H9 (cell line): ENCODE measurements around the gene NTRK2. TPM values are rescaled to one million over a fixed set of nuclear protein-coding genes. Genes with fewer than 3 reads are reported as not detected.

ENCODE experiments used
- DNase-seq: peaks from one replicate; pipeline ENCODE4 v3.0.0-alpha.2; 2017
- H2AFZ ChIP-seq: one replicate; pipeline ENCODE4 v1.6.1; 2013; ENCODE audit warnings: mild to moderate bottlenecking, low read length, control low read depth, moderate library complexity
- H2AK5ac ChIP-seq: 2 replicates; pipeline ENCODE4 v1.6.1; 2013; ENCODE audit warnings: low read length, control low read depth, mixed read lengths; ENCODE audit not compliant: insufficient read length
- H2BK120ac ChIP-seq: one replicate; pipeline ENCODE4 v1.6.1; 2013; ENCODE audit warnings: low read depth, mild to moderate bottlenecking, low read length, control low read depth, inconsistent platforms; ENCODE audit not compliant: poor library complexity, severe bottlenecking
- H2BK12ac ChIP-seq: 2 replicates; pipeline ENCODE4 v1.6.1; 2013; ENCODE audit warnings: low read length, control low read depth, mixed read lengths, low read depth; ENCODE audit not compliant: insufficient read length
- H2BK15ac ChIP-seq: 2 replicates; pipeline ENCODE4 v1.6.1; 2013; ENCODE audit warnings: low read depth, low read length, control low read depth
- H2BK20ac ChIP-seq: one replicate; pipeline ENCODE4 v1.6.1; 2013; ENCODE audit warnings: low read depth, mild to moderate bottlenecking, low read length, control low read depth, inconsistent platforms; ENCODE audit not compliant: poor library complexity, severe bottlenecking
- H2BK5ac ChIP-seq: 2 replicates; pipeline ENCODE4 v1.6.1; 2013; ENCODE audit warnings: low read length, control low read depth, mixed read lengths; ENCODE audit not compliant: insufficient read length
- H3K14ac ChIP-seq: 2 replicates; pipeline ENCODE4 v1.6.1; 2013; ENCODE audit warnings: low read length, control low read depth; ENCODE audit not compliant: insufficient read depth
- H3K18ac ChIP-seq: 2 replicates; pipeline ENCODE4 v1.6.1; 2013; ENCODE audit warnings: low read depth, mild to moderate bottlenecking, mixed read lengths, low read length, control low read depth; ENCODE audit not compliant: insufficient read length
- H3K23ac ChIP-seq: 2 replicates; pipeline ENCODE4 v1.6.1; 2013; ENCODE audit warnings: low read length, control low read depth, mixed read lengths, low read depth; ENCODE audit not compliant: insufficient read length
- H3K23me2 ChIP-seq: 2 replicates; pipeline ENCODE4 v1.6.1; 2013; ENCODE audit warnings: low read depth, mild to moderate bottlenecking, mixed read lengths, low read length, control low read depth; ENCODE audit not compliant: insufficient read length, poor library complexity, severe bottlenecking
- H3K27ac ChIP-seq: 2 replicates; pipeline ENCODE4 v1.5.1; 2013; ENCODE audit warnings: low read length, control low read depth, mixed read lengths, low read depth; ENCODE audit not compliant: insufficient read length
- H3K27me3 ChIP-seq: 2 replicates; pipeline ENCODE4 v1.6.1; 2013; ENCODE audit warnings: low read length, control low read depth, inconsistent platforms; ENCODE audit not compliant: insufficient read depth
- H3K4ac ChIP-seq: 2 replicates; pipeline ENCODE4 v1.6.1; 2013; ENCODE audit warnings: low read depth, mild to moderate bottlenecking, control low read depth, inconsistent platforms, low read length, moderate library complexity
- H3K4me1 ChIP-seq: 2 replicates; pipeline ENCODE4 v1.6.1; 2013; ENCODE audit warnings: low read length, control low read depth, inconsistent platforms; ENCODE audit not compliant: insufficient read depth
- H3K4me2 ChIP-seq: 2 replicates; pipeline ENCODE4 v1.6.1; 2013; ENCODE audit warnings: low read length, control low read depth, mixed read lengths; ENCODE audit not compliant: insufficient read length, insufficient read depth
- H3K56ac ChIP-seq: 2 replicates; pipeline ENCODE4 v1.6.1; 2013; ENCODE audit warnings: low read depth, mild to moderate bottlenecking, mixed read lengths, low read length, control low read depth; ENCODE audit not compliant: insufficient read length
- H3K79me1 ChIP-seq: 2 replicates; pipeline ENCODE4 v1.6.1; 2013; ENCODE audit warnings: low read depth, mild to moderate bottlenecking, moderate library complexity, low read length, control low read depth, inconsistent platforms; ENCODE audit not compliant: insufficient read depth, poor library complexity, severe bottlenecking
- H3K79me2 ChIP-seq: 2 replicates; pipeline ENCODE4 v1.6.1; 2013; ENCODE audit warnings: low read length, control low read depth, inconsistent platforms; ENCODE audit not compliant: insufficient read depth
- H3K9ac ChIP-seq: 2 replicates; pipeline ENCODE4 v1.6.1; 2013; ENCODE audit warnings: low read length, control low read depth, mixed read lengths; ENCODE audit not compliant: insufficient read length; ENCODE audit errors: extremely low read depth
- H3K9me3 ChIP-seq: one replicate; pipeline ENCODE4 v1.6.1; 2013; ENCODE audit warnings: low read depth, low read length, inconsistent platforms; ENCODE audit not compliant: control insufficient read depth
- H3T11ph ChIP-seq: one replicate; pipeline ENCODE4 v1.6.1; 2013; ENCODE audit warnings: mild to moderate bottlenecking, low read length, control low read depth, inconsistent platforms
- H4K20me1 ChIP-seq: one replicate; pipeline ENCODE4 v1.6.1; 2013; ENCODE audit not compliant: control insufficient read depth, insufficient read length, insufficient read depth
- H4K5ac ChIP-seq: 2 replicates; pipeline ENCODE4 v1.6.1; 2013; ENCODE audit warnings: low read depth, mild to moderate bottlenecking, mixed read lengths, low read length, control low read depth; ENCODE audit not compliant: insufficient read length
- H4K8ac ChIP-seq: replicated peaks from 2 replicates; pipeline ENCODE4 v1.6.1; 2013; ENCODE audit warnings: low read length, control low read depth, mixed read lengths, low read depth; ENCODE audit not compliant: insufficient read length
- H4K91ac ChIP-seq: 2 replicates; pipeline ENCODE4 v1.6.1; 2013; ENCODE audit warnings: low read depth, mild to moderate bottlenecking, moderate library complexity, mixed read lengths, low read length, control low read depth; ENCODE audit not compliant: insufficient read length
- H3K27ac Mint-ChIP-seq, 3 experiments: 2 replicates in 2 of 3; 3 replicates in 1 of 3; pipeline ENCODE4 v1.8.0; 2020 to 2021; ENCODE audit warnings: mixed read lengths in 3 of 3, mild to moderate bottlenecking in 1 of 3, moderate library complexity in 1 of 3
- H3K27me3 Mint-ChIP-seq: 2 replicates; pipeline ENCODE4 v1.8.0; 2021; ENCODE audit warnings: low read depth, mild to moderate bottlenecking, moderate library complexity, mixed read lengths
- H3K36me3 Mint-ChIP-seq, 3 experiments: 2 replicates in 2 of 3; 3 replicates in 1 of 3; pipeline ENCODE4 v1.8.0; 2020 to 2021; ENCODE audit warnings: low read depth in 3 of 3, mixed read lengths in 3 of 3; ENCODE audit not compliant: insufficient read depth in 1 of 3
- H3K4me1 Mint-ChIP-seq, 2 experiments: 2 replicates each; pipeline ENCODE4 v1.8.0; 2020; ENCODE audit warnings: mixed read lengths in 2 of 2
- H3K4me3 Mint-ChIP-seq, 2 experiments: 2 replicates in 1 of 2; 3 replicates in 1 of 2; pipeline ENCODE4 v1.8.0; 2020 to 2021; ENCODE audit warnings: mild to moderate bottlenecking in 2 of 2, mixed read lengths in 2 of 2, moderate library complexity in 1 of 2
- H3K9me3 Mint-ChIP-seq, 2 experiments: 2 replicates in 1 of 2; 3 replicates in 1 of 2; pipeline ENCODE4 v1.8.0; 2020; ENCODE audit warnings: mild to moderate bottlenecking in 2 of 2, mixed read lengths in 2 of 2, moderate library complexity in 1 of 2
- CTCF ChIP-seq: fragments of 200-600 bp; sonication (generic); conservative IDR thresholded peaks from 3 replicates; pipeline ENCODE4 v1.8.0; 2021; ENCODE audit warnings: antibody characterized with exemption, mild to moderate bottlenecking
- WGBS: extraction: QIAGEN DNeasy Blood & Tissue Kit; methylation state at CpG from one replicate; pipeline ENCODE4 v1.1.7; 2013; ENCODE audit warnings: missing lambda C conversion rate, low lambda C conversion rate, mixed read lengths; ENCODE audit not compliant: insufficient read length; ENCODE audit errors: extremely low coverage; 5-methylcytosine and 5-hydroxymethylcytosine counted together
- total RNA-seq: library from RNA; stranded (reverse); gene quantifications from 2 replicates; pipeline ENCODE4 v1.2.1, GENCODE V29; 2021

Gene NTRK2
- total RNA-seq, 1 experiment from 2014 or later = 0.02 TPM

DNA sequence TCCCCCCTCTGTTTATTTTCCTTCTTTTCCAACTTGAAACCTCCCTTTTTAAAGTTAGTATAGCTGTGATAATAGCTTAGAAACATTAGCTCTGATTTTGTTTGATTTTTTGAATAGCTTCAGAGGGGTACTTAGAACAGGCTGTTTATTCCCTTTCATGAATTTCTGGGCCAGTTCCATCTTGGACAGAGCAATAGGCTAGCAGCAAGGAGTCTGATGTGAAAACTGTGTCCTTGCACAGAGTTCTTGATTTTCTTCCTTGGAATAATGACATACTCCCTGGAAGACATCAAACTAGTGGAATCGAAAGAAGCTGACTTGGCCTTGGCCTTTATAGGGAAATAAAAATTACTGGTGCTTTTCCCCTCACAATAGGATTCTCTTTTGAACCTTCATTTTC, 32.9 kb downstream of the NTRK2 start:
- Histone ChIP-seq H3K4me1 (no peaks in the 10 kb centered on the region; the same call in 1 of the 2 replicates), H2BK15ac (no peak overlapping the region), H3K79me2 (no peaks in the 10 kb centered on the region), H2BK20ac (no peak overlapping the region), H3K9ac (no peak overlapping the region), H3K56ac (no peak overlapping the region), H3K79me1 (no peaks in the 10 kb centered on the region), H2AFZ (no peak overlapping the region), H4K8ac (no peak overlapping the region), H2AK5ac (no peak overlapping the region), H2BK12ac (no peak overlapping the region), H3K14ac (no peak overlapping the region), H4K5ac (no peak overlapping the region), H3K4ac (no peak overlapping the region), H3K23me2 (no peaks in the 10 kb centered on the region), H3K27me3 (no peaks in the 10 kb centered on the region), H3K23ac (no peak overlapping the region), H2BK5ac (no peak overlapping the region), H3K9me3 (no peaks in the 10 kb centered on the region), H3K27ac (no peak overlapping the region), H2BK120ac (no peak overlapping the region), H3K18ac (no peak overlapping the region), H4K91ac (no peak overlapping the region), H3T11ph (no peak overlapping the region), H4K20me1 (no peaks in the 10 kb centered on the region), H3K4me2 (no peak overlapping the region)
- H3K27me3 Mint-ChIP-seq = no peaks in the 10 kb centered on the region
- no peak overlapping the region for H3K4me3 Mint-ChIP-seq
- no peak for DNase-seq
- TF ChIP-seq CTCF = no peak
- no CpG with 5 or more reads among the region's 1 CpG for WGBS
- no peak overlapping the region for H3K27ac Mint-ChIP-seq
- H3K36me3 Mint-ChIP-seq = no peaks in the 10 kb centered on the region; a peak in 1 of 7 replicates
- H3K9me3 Mint-ChIP-seq = peaks cover 0 to 4% of the 10 kb centered on the region in 2 experiments; a peak in 1 of 5 replicates
- H3K4me1 Mint-ChIP-seq = peaks cover 20 to 26% of the 10 kb centered on the region in 2 experiments
